Motor neuron (in vitro differentiated cells): ENCODE measurements around the gene SHROOM3. TPM values are rescaled to one million over a fixed set of nuclear protein-coding genes. Genes with fewer than 3 reads are reported as not detected.

ENCODE experiments used
- ATAC-seq, 8 experiments: fragments of 200-7000 bp; cut with Tn5 transposase; replicated peaks in 6 of 8; 2 replicates each; pipeline ENCODE4 v1.8.0; 2021; ENCODE audit warnings: mild to moderate bottlenecking in 8 of 8, moderate library complexity in 8 of 8
- H3K27ac ChIP-seq, 2 donors: fragments of 250-450 bp; sonication (Bioruptor Pico); 2 replicates each; pipeline ENCODE4 v1.9.0; 2021; ENCODE audit warnings: antibody characterized with exemption in 2 of 2, mild to moderate bottlenecking in 2 of 2, moderate library complexity in 1 of 2
- H3K4me1 ChIP-seq, 2 donors: fragments of 250-450 bp; sonication (Bioruptor Pico); replicated peaks in 1 of 2; 2 replicates each; pipeline ENCODE4 v1.6.1; 2021; ENCODE audit warnings: antibody characterized with exemption in 2 of 2, mild to moderate bottlenecking in 2 of 2, moderate library complexity in 1 of 2
- H3K4me3 ChIP-seq, 5 donors: fragments of 250-450 bp; sonication (Bioruptor Pico); 2 replicates each; pipeline ENCODE4 v1.9.0; 2021; ENCODE audit warnings: antibody characterized with exemption in 5 of 5, mild to moderate bottlenecking in 5 of 5, moderate library complexity in 4 of 5
- WGBS, 10 experiments: fragments of 450-650 bp; shearing (Covaris generic); methylation state at CpG; one replicate each; pipeline ENCODE4 v1.0.0; 2022; 5-methylcytosine and 5-hydroxymethylcytosine counted together
- in situ Hi-C, 9 experiments: fragments of 400-800 bp; cut with MboI; loops; one replicate each; pipeline ENCODE4 v1.15.0; 2021; ENCODE audit warnings: low sequenced_read_pairs in 9 of 9, low pct_unique_long_range_greater_than_20kb in 2 of 9; ENCODE audit not compliant: unreplicated experiment in 9 of 9
- total RNA-seq, 8 experiments: library from RNA; unstranded; fragments of 300-600 nt; gene quantifications; 2 replicates each; pipeline versions ENCODE4 v1.2.3 to v1.2.4, GENCODE V29; 2022

The SHROOM3 gene
- total RNA-seq, 8 experiments from 2014 or later: 0.49 to 51.0 (median 7.9) TPM

GRCh38 chr4:76830964-76831703 lies 396.1 kb downstream of the SHROOM3 start:
- Histone ChIP-seq H3K4me1 (peaks cover 12 to 19% of the 10 kb centered on the region in 2 donors), H3K4me3 (no peak overlapping the region), H3K27ac (peak overlapping the region in 1 of 2 donors; percentile 74)
- in situ Hi-C loops: no loop called here
- ATAC-seq: peak in 5 of 8 experiments; percentile 38 to 69 (median 54)
- 0 to 57% (median 31%) methylated on average over 3 to 8 of the region's 11 CpGs for WGBS, 10 experiments

- in situ Hi-C loops: no loop called here
- ATAC-seq: peak in 5 of 8 experiments; percentile 26 to 89 (median 56)
- H3K4me1 ChIP-seq: peaks cover 12 to 19% of the 10 kb centered on the region in 2 donors
- 40 to 88% (median 74%) methylated on average over 1 to 7 of the region's 7 CpGs; no CpG with 5 or more reads in 2 of the 10 experiments for WGBS, 10 experiments
- no peak overlapping the region for H3K4me3 ChIP-seq
- no peak overlapping the region for H3K27ac ChIP-seq
Observed at GRCh38 chr4:76831711-76832373, 396.8 kb downstream of the SHROOM3 start.

Other genes starting within 250 kb of the SHROOM3 start
- gene SCARB2, start 221.4 kb upstream of the SHROOM3 start, total RNA-seq: 100 to 1,000 TPM in 6 of 8 experiments, 10 to 100 TPM in 2; 79.7 to 230 (median 112) TPM
- gene FAM47E, start 183.5 kb upstream of the SHROOM3 start, total RNA-seq: 10 to 100 TPM in 1 of 8 experiments, 1 to 10 TPM in 7; 1.8 to 14.8 (median 2.7) TPM
- 10 to 100 TPM in 1 of 8 experiments, 1 to 10 TPM in 7; 1.4 to 14.1 (median 3.6) TPM for gene STBD1, start 128.5 kb upstream of the SHROOM3 start, total RNA-seq
- gene CCDC158, start 14.1 kb upstream of the SHROOM3 start, total RNA-seq: under 1 TPM in 5 of 8 experiments, not detected in 3; 0.05 to 0.29 (median 0.18) TPM